ENCODE measurements around the gene PLCL1. TPM values are rescaled to one million over a fixed set of nuclear protein-coding genes. Genes with fewer than 3 reads are reported as not detected.

The PLCL1 gene
- polyA plus RNA-seq, 3 donors: 0.69 to 1.4 (median 0.79) TPM

DNA sequence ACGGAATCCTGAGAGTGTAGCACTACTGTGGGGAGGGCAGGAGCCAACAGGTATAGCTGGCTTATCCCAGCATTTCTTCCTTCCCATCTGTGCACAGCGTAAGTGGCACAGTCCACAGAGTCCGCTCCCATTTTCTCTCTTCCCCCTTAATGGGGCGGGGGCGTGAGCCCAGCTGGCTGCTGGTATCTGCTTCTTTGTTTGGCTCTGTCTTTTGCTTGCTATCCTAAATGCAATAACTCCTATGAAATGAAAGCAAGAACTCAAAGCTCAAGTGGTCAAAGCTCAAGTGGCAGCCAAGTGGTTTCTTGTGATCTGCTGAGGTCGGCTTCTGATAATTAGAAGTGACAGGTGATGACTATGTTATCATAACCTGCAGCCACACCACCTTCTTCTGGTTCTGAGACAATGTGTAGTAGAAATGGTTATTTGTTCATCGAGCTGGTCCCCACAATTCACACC, 192.7 kb downstream of the PLCL1 start:
- no peak overlapping the region for H3K4me3 ChIP-seq (replicated peaks in 1 of 3; ENCODE audit: low read depth in 2 of 3, low read length in 3 of 3)
- H3K4me3 Mint-ChIP-seq: no peak overlapping the region
- H2AFZ ChIP-seq (ENCODE audit: insufficient read depth, low read depth, low read length, poor library complexity, severe bottlenecking): no peak overlapping the region
- H3K4me1 ChIP-seq (ENCODE audit: control insufficient read depth in 1 of 2, insufficient read depth in 2 of 2, low read length in 2 of 2): no peaks in the 10 kb centered on the region
- peaks cover 0 to 2% (median 0%) of the 10 kb centered on the region in 7 donors for H3K9me3 Mint-ChIP-seq
- H3K27ac Mint-ChIP-seq: no peak overlapping the region
- no peaks in the 10 kb centered on the region for H3K27me3 ChIP-seq (ENCODE audit: control insufficient read depth in 2 of 2, insufficient read depth in 2 of 2, low read length in 2 of 2)
- no peak overlapping the region for H3K4me2 ChIP-seq (replicated peaks; ENCODE audit: extremely low read depth, low read length, poor library complexity, severe bottlenecking)
- no peak overlapping the region for H3K27ac ChIP-seq (ENCODE audit: low read depth in 1 of 2, low read length in 2 of 2)
- peaks cover 0 to 2% (median 2%) of the 10 kb centered on the region in 3 donors for H3K27me3 Mint-ChIP-seq (ENCODE audit: low read depth in 3 of 3)
- H3K79me2 ChIP-seq (ENCODE audit: insufficient read depth, low read length): no peaks in the 10 kb centered on the region
- intact Hi-C loops (cut with micrococcal nuclease): no loop called here
- DNase-seq: no peak
- H3K9ac ChIP-seq (ENCODE audit: insufficient read depth, low read length, poor library complexity, severe bottlenecking): no peak overlapping the region
- H4K20me1 ChIP-seq (ENCODE audit: insufficient read depth, low read length): no peaks in the 10 kb centered on the region
- WGBS (ENCODE audit: insufficient coverage): no CpG with 5 or more reads among the region's 7 CpGs
- no peaks in the 10 kb centered on the region for H3K36me3 ChIP-seq (replicated peaks in 1 of 2; ENCODE audit: control insufficient read depth in 1 of 2, insufficient read depth in 2 of 2, low read length in 2 of 2)
- H3K4me1 Mint-ChIP-seq: no peaks in the 10 kb centered on the region
- TF ChIP-seq, protein P1, sequence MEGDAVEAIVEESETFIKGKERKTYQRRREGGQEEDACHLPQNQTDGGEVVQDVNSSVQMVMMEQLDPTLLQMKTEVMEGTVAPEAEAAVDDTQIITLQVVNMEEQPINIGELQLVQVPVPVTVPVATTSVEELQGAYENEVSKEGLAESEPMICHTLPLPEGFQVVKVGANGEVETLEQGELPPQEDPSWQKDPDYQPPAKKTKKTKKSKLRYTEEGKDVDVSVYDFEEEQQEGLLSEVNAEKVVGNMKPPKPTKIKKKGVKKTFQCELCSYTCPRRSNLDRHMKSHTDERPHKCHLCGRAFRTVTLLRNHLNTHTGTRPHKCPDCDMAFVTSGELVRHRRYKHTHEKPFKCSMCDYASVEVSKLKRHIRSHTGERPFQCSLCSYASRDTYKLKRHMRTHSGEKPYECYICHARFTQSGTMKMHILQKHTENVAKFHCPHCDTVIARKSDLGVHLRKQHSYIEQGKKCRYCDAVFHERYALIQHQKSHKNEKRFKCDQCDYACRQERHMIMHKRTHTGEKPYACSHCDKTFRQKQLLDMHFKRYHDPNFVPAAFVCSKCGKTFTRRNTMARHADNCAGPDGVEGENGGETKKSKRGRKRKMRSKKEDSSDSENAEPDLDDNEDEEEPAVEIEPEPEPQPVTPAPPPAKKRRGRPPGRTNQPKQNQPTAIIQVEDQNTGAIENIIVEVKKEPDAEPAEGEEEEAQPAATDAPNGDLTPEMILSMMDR (IDR thresholded peaks at IDR 0.05): no peak
- H3K9me3 ChIP-seq (replicated peaks in 1 of 2; ENCODE audit: control insufficient read depth in 1 of 2, insufficient read depth in 1 of 2, low read length in 2 of 2): no peaks in the 10 kb centered on the region
- H3K36me3 Mint-ChIP-seq: no peaks in the 10 kb centered on the region

DNA sequence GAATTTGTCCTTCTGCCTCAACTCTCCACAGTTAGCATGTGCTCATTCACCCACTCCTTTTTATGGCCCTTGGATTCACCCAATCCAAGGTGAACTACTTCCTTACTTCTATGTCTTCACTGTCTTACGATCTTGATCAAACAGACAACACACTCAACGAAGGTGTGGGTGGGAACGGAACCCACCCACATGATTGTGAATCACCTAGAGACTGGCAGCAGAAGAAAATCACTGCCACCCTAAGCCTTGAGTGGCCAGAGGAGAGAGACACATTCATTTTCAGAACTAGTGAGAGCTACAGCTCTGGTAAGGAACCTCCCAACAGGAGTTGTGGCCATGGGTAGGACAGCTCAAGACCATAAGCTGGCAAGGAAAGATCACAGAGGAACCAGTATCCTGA, 194.3 kb downstream of the PLCL1 start:
- no peak overlapping the region for H3K4me3 Mint-ChIP-seq
- H3K27me3 Mint-ChIP-seq (ENCODE audit: low read depth in 3 of 3): peaks cover 0 to 2% (median 0%) of the 10 kb centered on the region in 3 donors
- H3K9ac ChIP-seq (ENCODE audit: insufficient read depth, low read length, poor library complexity, severe bottlenecking): no peak overlapping the region
- H2AFZ ChIP-seq (ENCODE audit: insufficient read depth, low read depth, low read length, poor library complexity, severe bottlenecking): no peak overlapping the region
- H3K36me3 Mint-ChIP-seq: no peaks in the 10 kb centered on the region
- peaks cover 0 to 2% (median 0%) of the 10 kb centered on the region in 7 donors for H3K9me3 Mint-ChIP-seq
- H3K27me3 ChIP-seq (ENCODE audit: control insufficient read depth in 2 of 2, insufficient read depth in 2 of 2, low read length in 2 of 2): no peaks in the 10 kb centered on the region
- TF ChIP-seq, protein P1 (IDR thresholded peaks at IDR 0.05): no peak
- H3K4me1 ChIP-seq (ENCODE audit: control insufficient read depth in 1 of 2, insufficient read depth in 2 of 2, low read length in 2 of 2): no peaks in the 10 kb centered on the region
- no peak for DNase-seq
- no peak overlapping the region for H3K27ac ChIP-seq (ENCODE audit: low read depth in 1 of 2, low read length in 2 of 2)
- no peaks in the 10 kb centered on the region for H3K4me1 Mint-ChIP-seq
- H3K4me2 ChIP-seq (replicated peaks; ENCODE audit: extremely low read depth, low read length, poor library complexity, severe bottlenecking): no peak overlapping the region
- no peak overlapping the region for H3K27ac Mint-ChIP-seq
- no peaks in the 10 kb centered on the region for H3K36me3 ChIP-seq (replicated peaks in 1 of 2; ENCODE audit: control insufficient read depth in 1 of 2, insufficient read depth in 2 of 2, low read length in 2 of 2)
- no peak overlapping the region for H3K4me3 ChIP-seq (replicated peaks in 1 of 3; ENCODE audit: low read depth in 2 of 3, low read length in 3 of 3)
- H4K20me1 ChIP-seq (ENCODE audit: insufficient read depth, low read length): no peaks in the 10 kb centered on the region
- intact Hi-C loops (cut with micrococcal nuclease): no loop called here
- no peaks in the 10 kb centered on the region for H3K79me2 ChIP-seq (ENCODE audit: insufficient read depth, low read length)
- WGBS (ENCODE audit: insufficient coverage): 100% methylated on average over 1 of the region's 3 CpGs
- no peaks in the 10 kb centered on the region for H3K9me3 ChIP-seq (replicated peaks in 1 of 2; ENCODE audit: control insufficient read depth in 1 of 2, insufficient read depth in 1 of 2, low read length in 2 of 2)

Measured in CD14-positive monocyte (primary cell).